ENCODE measurements around the gene TRAK2.

The TRAK2 gene

GRCh38 chr2:201347138-201347537, 104.1 kb downstream of the TRAK2 start:
- no peak for DNase-seq (ENCODE audit: low read depth in 2 of 2)
- H3K4me3 ChIP-seq (replicated peaks in 1 of 2; ENCODE audit: low read depth in 2 of 2, low read length in 2 of 2), result no peak overlapping the region
- TF ChIP-seq CTCF (IDR thresholded peaks at IDR 0.05; ENCODE audit: low read depth, low read length), result no peak

GRCh38 chr2:201345625-201346213, 105.5 kb downstream of the TRAK2 start:
- no peak for DNase-seq (ENCODE audit: low read depth in 2 of 2)
- no peak overlapping the region for H3K4me3 ChIP-seq (replicated peaks in 1 of 2; ENCODE audit: low read depth in 2 of 2, low read length in 2 of 2)
- TF ChIP-seq CTCF (IDR thresholded peaks at IDR 0.05; ENCODE audit: low read depth, low read length), result no peak

- no peak overlapping the region for H3K4me3 ChIP-seq (replicated peaks in 1 of 2; ENCODE audit: low read depth in 2 of 2, low read length in 2 of 2)
- no peak for TF ChIP-seq CTCF (IDR thresholded peaks at IDR 0.05; ENCODE audit: low read depth, low read length)
- no peak for DNase-seq (ENCODE audit: low read depth in 2 of 2)
Measured at GRCh38 chr2:201344663-201345366, 106.4 kb downstream of the TRAK2 start.

- H3K4me3 ChIP-seq (replicated peaks in 1 of 2; ENCODE audit: low read depth in 2 of 2, low read length in 2 of 2), result no peak overlapping the region
- no peak for DNase-seq (ENCODE audit: low read depth in 2 of 2)
- no peak for TF ChIP-seq CTCF (IDR thresholded peaks at IDR 0.05; ENCODE audit: low read depth, low read length)
Measured at GRCh38 chr2:201343559-201343958, 107.7 kb downstream of the TRAK2 start.

GRCh38 chr2:201342923-201343322, 108.3 kb downstream of the TRAK2 start:
- H3K4me3 ChIP-seq (replicated peaks in 1 of 2; ENCODE audit: low read depth in 2 of 2, low read length in 2 of 2), result no peak overlapping the region
- DNase-seq (ENCODE audit: low read depth in 2 of 2), result no peak
- no peak for TF ChIP-seq CTCF (IDR thresholded peaks at IDR 0.05; ENCODE audit: low read depth, low read length)

GRCh38 chr2:201329409-201329808, 121.8 kb downstream of the TRAK2 start:
- no peak for DNase-seq (ENCODE audit: low read depth in 2 of 2)
- no peak for TF ChIP-seq CTCF (IDR thresholded peaks at IDR 0.05; ENCODE audit: low read depth, low read length)
- H3K4me3 ChIP-seq (replicated peaks in 1 of 2; ENCODE audit: low read depth in 2 of 2, low read length in 2 of 2), result no peak overlapping the region
